Body of pancreas (tissue), 4 donors: ENCODE measurements around the gene TLCD3B.

Experiments
- POLR2A ChIP-seq, 3 donors: fragments of 450-650 bp; IDR thresholded peaks; one replicate each; pipeline ENCODE4 v1.6.1; 2016; ENCODE audit warnings: antibody characterized with exemption in 3 of 3, mild to moderate bottlenecking in 2 of 3
- TF ChIP-seq, protein P1 (sequence below), 7 experiments: fragments of 450-650 bp in 4 of 7; fragments of 200-600 bp in 3 of 7; sonication (generic) in 3 of 7; IDR thresholded peaks; one replicate each; pipeline ENCODE4 v1.5.1; 2016 to 2019; ENCODE audit warnings: antibody characterized with exemption in 7 of 7

DNA sequence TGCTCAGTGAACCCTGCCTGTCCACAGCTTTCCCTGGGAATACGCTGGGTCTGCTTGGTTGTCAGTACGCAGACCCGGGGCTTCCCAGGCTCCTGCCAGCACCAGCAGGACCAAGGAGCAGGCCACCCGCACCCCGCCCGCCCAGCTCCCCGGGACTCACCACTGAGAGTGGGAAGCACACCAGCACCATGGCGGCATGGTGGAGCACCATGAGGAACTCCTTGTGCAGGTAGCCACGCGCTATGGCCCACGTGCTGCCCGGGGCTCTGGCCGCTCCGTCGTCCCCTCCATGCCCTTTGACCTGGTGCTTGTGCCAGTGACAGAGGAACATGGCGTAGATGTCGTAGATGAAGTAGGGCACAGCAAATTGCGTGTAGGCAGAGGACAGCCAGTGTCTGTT is 4.6 kb downstream of the TLCD3B start:
- TF ChIP-seq, protein P1, sequence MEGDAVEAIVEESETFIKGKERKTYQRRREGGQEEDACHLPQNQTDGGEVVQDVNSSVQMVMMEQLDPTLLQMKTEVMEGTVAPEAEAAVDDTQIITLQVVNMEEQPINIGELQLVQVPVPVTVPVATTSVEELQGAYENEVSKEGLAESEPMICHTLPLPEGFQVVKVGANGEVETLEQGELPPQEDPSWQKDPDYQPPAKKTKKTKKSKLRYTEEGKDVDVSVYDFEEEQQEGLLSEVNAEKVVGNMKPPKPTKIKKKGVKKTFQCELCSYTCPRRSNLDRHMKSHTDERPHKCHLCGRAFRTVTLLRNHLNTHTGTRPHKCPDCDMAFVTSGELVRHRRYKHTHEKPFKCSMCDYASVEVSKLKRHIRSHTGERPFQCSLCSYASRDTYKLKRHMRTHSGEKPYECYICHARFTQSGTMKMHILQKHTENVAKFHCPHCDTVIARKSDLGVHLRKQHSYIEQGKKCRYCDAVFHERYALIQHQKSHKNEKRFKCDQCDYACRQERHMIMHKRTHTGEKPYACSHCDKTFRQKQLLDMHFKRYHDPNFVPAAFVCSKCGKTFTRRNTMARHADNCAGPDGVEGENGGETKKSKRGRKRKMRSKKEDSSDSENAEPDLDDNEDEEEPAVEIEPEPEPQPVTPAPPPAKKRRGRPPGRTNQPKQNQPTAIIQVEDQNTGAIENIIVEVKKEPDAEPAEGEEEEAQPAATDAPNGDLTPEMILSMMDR (IDR thresholded peaks at IDR 0.05), result no peak
- TF ChIP-seq POLR2A (IDR thresholded peaks at IDR 0.05), result no peak
